Left renal cortex interstitium (tissue), 4 donors: ENCODE measurements around the gene AK8. TPM values are rescaled to one million over a fixed set of nuclear protein-coding genes. Genes with fewer than 3 reads are reported as not detected.

ENCODE experiments used
- DNase-seq, 4 donors: peaks; one replicate each; pipeline ENCODE4 v3.0.0-alpha.2; 2013; ENCODE audit warnings: low read depth in 4 of 4, low spot score in 2 of 4, missing footprints in 1 of 4
- polyA plus RNA-seq, 4 donors: library from polyadenylated mRNA; unstranded; fragments of 120-200 nt; gene quantifications; one replicate each; pipeline ENCODE4 v1.2.1, GENCODE V29; 2013; ENCODE audit not compliant: insufficient read length in 4 of 4

The AK8 gene
- polyA plus RNA-seq, 4 donors, result 2.9 to 4.0 (median 3.7) TPM

DNA sequence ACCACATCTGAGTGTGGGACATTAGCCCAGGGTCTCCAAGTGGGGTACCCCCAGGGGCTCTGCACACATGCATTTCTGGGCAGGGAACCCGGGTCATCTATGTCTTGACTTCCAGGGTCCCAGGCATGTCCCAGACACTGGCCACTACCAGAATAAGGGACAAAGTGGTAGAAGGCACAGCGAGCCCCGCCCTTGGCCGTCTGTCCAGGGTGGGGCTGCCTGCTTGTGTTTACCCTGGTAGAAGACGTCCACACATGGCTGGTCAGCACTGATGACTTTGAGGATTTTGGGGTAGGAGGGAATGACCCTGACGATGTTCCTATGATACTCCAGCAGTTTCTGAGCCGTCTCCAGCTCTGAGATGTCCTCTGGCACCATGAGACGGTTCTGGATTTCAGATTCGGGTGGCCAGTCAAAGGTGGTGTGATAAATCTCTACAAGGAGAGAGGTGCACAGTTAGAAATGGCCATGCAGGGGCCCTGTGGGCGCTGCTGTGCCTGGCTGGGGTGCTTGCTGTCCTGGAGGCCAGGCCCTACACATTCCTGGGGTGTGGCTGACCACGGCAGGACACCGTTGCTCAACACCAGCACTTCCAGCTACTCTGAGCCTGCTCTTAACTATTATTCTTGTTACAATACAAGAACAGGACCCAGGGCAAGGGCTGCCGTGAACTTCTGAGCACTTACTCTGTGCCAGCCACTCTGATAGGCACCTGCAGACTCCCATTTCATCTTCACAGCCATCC is 51.3 kb downstream of the AK8 start:
- no peak for DNase-seq

DNA sequence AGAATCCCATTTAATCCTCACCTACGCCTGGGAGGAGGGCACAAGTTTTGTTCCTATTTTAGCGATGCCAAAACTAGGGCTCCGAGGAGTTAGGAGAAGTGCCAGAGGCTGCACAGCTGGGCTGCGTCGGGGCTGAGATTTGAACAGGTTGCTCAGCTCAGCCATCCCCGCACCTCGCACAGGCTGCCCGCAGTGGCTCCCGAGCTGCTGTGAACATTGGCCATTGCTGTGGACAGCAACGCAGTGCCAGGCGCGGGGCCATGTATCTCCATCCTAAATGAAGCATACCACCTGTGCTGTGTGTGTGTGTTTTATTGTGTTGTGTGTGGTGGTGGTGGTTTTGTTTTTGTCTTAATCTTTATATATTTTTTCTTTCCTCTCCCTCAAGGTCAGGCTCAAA is 52.0 kb downstream of the AK8 start:
- no peak for DNase-seq

DNA sequence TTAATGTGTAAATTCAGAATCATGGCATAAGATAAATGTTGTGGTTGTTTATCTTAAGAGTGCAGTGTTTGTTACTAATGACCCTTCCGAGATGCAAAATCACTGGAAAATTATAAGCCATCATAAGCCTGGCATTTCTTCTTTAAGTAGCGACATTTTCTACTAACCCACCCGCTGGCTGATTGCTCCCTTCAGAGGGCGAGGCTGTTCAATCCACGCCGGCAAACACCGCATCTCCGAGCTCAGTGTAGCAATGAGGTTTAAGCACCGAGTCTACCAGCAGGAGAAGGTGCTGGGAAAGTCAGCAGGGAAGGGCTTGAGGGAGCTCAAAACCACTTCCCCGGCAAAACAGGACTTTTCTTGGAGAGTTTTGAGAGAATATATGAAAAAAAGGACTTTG is 52.7 kb downstream of the AK8 start:
- DNase-seq, result no peak

DNA sequence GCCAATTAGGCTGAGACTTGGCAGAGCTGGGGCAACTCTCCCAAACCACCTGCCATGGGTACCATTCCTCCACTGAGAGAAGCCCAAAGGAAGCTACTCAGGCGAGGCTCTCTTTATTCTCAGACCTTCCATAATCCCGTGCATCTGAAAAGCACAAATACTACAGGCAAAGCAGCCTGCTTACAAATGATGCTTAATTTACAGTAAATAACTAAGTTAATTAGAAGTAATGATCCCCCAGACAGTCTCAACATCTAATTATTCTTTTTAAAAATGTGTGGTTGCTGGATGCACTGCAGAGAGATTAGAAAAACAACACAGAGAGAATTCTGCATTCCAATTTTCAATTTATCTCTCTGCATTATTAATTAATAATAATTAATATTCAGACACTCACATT is 53.1 kb downstream of the AK8 start:
- DNase-seq, result no peak

DNA sequence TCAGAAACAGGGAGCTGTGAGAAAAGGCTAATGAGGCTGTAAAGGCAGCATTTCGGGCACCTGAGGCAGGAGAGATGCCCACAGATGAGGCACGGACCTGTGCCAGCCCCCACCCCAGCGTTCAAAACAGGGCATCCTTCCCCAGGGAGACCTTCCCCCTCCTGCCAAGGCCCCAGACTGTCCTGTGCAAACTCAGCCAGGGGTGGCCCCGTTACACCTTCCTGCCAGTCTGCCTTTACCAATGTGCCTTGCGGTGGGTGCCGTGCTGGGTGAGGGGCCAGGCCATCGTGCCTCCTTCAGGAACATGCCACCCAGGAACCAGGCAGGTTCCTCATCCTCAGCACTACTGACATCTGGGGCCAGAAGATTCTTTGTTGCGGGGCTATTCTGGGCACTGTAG is 53.9 kb downstream of the AK8 start:
- DNase-seq, result no peak

DNA sequence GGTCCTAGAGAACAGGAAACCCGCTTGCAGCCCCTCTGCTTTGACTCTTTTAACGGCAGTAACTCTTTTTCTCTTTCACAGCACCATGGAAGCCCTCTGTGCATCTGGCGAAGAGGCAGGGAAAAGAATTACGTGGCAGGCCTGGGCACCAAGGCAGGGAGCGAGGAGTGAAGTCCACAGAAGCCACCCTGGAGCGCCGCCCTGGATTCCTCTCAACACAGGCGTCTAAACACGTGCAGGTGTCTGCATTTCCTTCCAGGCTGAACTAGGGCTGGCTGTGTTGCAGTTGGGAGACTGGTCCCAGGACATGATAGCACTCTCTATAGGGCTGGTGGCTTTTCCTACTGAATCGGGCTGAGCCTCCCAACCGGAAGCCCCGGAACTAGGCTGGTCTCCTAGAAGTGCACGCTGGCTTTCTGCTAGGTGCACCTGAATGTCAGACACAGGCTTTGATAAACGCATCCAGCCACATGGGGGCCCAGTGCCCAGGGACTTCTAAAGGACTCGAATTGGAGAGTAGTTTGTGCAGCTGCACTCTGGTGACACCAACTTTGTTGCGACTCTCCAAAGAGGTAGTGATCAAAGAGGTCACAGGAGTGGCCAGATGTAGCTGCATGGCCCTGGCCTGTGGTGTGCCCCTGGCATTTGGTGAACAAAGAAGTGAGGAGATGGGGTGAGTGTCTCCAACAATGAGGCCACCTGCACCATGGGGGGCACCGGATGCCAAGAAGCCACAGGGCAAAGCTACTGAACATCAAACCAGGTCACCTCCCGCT is 54.5 kb downstream of the AK8 start:
- no peak for DNase-seq

DNA sequence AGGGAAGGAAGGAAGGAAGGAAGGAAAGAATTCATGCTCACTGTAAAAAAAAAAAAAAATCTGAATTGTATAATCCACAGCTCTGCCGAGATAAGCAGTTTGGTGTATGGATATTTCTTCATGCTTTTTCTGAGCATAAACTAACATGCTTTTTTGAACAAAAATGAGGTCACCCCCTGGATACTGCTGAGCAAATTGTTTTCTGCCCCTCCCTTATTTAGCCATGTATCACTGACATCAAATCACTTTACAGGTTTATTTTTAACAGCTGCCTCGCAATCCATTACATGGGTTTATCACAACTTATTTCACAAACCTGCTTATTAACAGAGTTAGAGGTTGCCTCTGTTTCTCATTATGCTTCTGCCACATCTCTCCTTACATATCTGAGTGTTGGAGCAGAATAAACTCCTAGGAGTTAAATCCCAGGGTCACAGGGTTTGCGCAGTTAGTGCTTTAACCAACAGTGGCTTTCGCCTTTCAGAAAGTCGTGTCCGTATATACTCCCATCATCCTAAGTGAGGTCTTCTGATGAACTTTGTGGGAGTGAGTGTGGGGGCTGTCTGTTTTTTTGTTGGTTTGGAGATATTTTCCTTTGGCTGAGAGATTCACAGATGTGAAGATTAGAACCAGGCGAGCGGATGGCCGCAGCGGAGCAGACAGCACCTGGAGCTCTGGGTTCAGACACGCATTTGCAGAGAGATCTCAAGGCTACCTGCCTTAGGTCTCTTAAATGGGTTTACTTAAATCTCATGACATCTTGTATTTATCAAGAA is 57.7 kb downstream of the AK8 start:
- DNase-seq, result no peak

DNA sequence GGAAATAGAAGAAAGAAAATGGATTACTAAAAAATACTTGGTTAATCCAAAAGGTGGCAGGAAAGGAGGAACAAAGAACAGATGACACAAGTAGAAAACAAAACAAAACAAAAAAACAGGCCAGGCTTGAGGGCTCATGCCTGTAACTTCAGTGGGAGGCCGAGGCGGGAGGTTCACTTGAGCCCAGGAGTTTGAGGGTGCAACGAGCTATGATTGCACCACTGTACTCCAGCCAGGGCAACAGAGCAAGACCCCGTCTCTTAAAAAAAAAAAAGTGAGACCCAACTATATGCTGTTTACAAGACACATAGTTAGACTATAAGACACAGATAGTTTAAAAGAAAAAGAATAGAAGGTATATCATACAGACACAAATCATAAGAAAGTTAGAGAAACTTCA is 59.5 kb downstream of the AK8 start:
- DNase-seq, result no peak

DNA sequence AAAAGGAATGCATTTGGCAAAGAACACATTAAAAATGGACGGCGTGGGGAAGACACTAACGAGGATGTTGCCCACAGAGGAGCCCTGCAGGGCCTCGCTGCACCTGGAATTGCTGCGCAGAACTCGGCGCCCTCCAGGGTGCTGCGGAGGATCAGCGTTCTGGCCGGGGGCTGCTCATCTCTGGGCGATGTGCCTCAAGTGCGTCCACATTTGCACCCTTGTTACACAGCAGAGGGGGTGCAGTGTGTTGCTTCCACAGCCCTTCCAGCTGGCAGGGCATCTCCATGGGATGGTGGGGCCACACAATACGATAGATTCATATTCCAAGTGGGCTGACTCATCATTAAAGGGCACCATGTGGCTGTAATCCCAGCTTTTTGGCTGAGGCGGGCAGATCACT is 63.1 kb downstream of the AK8 start:
- no peak for DNase-seq

DNA sequence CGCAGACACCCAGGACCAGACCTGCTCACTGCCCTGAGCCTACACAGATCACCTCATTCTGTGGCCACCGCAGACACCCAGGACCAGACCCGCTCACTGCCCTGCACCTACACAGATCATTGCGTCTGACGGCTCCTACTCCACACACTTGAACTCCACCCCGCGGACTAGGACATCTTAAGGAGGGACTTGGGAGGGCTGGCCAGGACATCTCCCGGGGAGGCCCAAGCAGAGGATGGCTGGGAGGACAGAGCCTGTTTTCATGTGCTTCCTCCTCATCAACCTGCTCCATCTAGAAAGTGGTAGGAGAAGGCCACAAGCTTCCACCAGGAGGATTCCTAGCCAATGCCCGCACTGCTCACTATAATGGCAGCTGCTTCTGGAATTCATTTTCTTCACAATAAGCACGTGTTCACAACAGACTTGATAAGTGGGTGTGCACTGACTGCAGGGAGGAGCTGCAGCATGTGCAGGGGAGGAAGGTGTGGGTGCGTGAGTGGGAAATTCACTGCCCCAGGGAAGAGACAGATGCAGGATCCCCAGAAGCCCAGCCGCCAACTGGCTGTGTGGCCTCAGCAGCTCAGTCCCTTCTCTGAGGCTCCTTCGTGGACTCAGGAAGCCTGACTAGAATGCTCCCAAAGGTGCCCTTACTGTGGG is 64.8 kb downstream of the AK8 start:
- DNase-seq, result no peak

DNA sequence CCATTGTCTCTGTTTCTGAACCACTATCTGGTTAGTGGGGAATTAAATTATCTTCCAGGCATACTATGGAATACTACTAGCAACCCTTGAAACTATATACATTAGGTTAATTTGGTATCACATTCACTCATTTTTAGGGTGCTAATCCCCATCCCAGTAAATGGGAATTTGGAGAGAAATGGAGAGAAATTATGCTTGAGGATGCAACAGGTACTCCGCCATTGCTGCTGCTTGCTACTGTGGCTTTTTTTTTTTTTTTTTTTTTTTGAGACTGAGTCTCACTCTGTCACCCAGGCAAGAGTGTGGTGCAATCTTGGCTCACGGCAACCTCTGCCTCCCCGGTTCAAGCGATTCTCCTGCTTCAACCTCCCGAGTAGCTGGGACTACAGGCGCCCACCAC is 66.1 kb downstream of the AK8 start:
- DNase-seq, result no peak

DNA sequence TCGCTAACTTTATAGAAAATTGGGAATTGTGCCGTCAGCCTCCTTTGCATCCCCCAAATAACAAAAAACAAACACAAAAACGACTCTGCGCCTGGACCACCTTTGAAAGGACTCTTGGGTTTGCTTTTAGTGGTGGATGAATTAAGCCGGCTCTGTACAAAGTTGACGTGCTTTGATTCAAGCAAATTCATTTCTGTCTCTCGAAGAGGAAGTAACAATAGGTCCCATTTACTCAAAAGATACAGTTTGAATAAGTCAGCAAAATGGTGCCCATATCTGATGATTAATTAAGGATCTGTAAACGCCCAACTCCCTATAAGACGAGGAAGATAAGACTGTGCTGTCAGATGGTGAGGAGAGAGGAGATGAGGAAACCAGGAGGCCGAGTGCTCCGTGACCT is 67.8 kb downstream of the AK8 start:
- no peak for DNase-seq

DNA sequence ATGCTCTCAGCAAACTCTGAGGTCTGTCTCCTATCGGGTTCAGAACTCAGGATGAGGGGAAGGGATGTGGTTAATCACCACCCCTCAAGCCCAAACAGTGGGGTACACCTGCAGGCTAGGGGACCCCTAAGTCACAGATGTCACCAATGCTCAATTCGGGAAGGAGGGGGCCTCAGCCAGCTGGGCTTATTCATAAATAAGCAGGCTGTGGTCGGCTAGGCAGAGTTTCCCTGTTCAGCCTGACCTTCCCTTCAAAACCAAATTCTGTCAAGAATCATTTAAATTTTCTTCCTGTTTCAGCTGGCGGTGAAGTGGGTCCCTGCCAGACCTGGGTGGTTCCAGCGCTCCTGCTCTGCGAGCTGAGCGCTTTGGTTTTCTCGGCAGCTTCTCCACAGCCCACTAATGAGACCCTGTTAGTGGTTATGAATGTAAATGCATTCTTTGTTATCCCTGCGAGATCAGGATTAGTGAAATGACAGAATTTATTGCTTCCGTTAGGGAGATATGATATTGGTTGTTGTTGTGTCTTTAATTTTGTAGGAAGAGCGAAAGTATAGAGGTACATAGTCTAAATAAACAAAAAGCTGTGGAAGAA is 68.3 kb downstream of the AK8 start:
- DNase-seq, result no peak

DNA sequence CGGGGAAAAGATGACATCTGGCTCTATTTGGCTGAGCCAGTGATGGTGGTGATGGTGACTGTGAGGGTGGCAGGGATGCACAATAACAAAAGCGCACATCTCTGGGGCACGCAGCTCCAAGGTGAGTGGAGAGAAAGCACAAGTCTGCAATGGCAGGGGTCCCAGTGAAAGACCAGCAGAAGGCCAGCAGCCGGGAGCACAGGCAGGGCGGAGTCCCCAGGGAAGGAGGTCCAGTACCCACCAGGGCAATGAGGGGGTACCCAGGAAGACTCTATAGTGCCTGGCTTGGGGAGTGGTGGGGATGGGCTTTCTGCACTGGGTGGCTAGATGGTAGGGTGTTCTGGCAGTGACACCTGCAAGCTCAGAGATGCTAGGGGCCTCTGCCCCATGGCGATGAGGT is 69.4 kb downstream of the AK8 start:
- no peak for DNase-seq

DNA sequence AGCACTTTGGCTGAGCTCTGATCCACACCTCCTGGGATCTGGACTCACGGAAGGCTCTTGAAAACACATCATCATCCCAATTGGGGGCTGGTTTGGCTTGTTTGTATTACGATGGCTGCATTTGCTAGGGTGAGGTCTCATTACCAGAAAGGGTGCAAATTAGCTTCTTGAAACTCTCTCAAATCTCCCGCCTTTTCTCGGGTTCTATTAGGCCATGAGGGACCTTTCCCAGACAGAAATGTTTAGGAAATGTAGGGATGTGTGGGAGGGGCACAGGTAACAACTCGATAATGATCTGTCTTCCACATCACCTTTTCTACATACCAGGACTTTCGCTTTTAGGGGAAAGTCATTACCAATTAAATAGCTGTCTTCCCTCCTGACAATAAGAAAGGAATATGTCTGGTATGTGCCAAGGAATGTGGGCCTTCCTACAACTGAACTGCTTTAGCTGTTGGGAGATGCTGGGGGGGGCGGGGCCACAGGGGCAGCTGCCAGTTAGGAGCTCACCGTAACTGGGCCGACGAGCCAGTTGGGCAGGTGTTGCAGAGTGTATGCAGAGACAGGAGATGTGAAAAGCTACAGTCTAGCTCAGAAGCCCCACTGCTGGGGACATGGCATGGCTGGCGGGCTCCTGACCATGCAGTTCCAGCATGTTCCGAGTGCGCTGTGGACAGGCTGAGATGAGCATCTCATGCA is 71.2 kb downstream of the AK8 start:
- no peak for DNase-seq

DNA sequence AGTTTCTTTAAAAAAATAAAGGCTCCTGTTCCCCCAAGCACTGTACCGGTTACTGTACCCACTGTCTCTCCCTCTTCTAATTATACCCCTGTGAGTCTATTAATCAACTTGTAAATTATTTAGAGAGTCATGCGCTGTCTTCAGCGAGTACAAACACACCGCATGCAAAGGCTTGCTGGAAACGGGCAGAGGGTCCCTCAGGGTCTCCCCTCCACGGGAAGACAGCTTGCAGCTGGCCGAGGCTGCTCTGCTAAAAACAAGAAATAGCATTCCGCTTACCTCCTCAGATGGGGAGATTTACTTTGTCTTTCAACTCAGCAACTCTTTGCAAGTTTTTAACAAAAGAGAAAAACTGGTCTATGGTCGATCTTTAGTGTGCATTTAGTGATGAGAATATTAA is 71.8 kb downstream of the AK8 start:
- DNase-seq, result no peak

DNA sequence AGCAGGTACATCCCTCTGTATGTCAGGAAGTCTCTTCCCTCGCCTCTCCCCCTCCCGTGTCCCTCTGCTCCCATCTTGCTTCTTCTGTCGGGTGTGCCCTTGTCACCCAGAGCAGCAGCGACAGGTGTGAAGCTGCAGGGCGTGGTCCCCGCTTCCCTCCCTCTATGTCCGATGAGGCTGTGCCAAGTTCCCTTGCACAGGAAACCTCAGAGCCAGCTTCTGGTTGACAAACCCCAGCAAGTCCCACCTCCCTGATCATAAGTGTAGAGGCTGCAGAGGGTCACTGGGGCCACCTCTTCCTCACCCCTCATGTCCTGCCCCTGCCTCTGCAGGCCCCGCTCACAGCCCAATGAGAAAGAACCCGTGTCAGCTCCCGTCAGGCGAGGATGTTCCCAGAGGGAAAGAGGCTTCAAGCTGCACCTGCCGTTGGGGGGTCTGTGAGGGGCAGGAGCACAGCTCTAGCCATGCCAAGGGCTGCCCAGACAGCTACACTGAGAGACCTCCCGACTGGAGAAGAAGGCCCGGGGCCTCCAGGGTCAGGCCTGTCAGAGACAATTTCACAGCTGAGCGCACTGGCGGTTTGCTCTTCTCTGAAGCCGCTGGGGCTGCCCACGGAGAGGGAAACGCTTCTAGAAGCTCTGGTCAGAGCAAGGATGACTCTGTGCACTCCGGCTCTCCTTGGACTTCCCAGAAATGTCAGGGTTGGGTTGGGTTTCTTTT is 73.3 kb downstream of the AK8 start:
- no peak for DNase-seq

DNA sequence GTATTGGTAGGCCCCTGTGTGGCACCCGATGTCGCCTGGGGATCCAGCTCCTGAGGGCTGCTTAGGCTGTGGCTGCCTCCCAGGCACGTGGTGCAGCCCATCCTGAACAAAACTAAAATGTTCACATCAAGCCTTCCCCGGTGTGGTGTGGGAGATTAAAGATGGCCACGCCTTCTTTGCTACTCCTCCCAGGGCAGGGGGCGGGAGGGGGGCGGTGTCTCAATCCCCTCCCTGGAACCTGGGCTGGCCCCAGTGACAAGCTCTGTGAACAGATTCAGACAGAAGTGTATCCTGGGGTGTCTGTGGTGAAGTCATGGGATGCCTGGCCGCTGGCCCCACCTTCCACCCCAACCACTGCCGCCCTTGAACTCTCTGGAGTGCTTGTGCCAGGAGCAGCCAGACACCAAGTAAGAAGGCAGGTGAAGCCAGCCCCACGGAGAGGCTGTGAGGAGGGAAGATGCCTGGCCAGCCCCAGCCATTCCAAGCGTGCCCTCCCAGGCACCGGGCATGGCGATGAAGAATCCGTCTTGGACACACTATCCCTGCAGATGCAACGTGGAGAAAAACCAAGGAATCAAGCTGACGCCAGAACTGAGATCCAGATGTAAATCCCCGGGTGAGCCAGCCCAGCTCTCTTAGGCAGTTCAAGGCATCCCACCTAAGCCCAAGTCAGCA is 75.8 kb downstream of the AK8 start:
- no peak for DNase-seq

DNA sequence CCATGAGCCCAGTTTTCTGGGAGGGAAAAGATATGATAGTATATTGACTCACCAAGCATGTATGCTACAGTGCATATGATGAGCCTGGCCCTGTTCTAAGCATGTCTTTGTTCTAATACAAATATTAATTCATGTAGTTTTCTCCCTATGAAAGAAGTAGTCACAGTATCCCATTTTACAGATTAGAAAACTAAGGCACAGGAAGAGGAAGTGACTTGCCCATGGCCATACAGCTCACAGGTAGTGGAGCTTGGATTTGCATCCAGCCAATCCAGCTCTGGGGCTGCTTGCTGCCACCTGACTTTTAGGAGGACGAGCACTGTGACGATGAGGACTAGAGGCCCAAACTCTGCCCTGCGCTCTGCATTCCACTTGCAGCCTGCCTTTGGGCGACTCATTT is 76.4 kb downstream of the AK8 start:
- no peak for DNase-seq
